ENCODE data around the gene KAZN. TPM values are rescaled to one million over a fixed set of nuclear protein-coding genes. Genes with fewer than 3 reads are reported as not detected.

Gene KAZN
- total and polyA plus RNA-seq, 2 of the 8 experiments (the other 6 are each of a cell fraction or from before 2014, with no cell fraction given): 3.7 to 11.8 TPM

DNA sequence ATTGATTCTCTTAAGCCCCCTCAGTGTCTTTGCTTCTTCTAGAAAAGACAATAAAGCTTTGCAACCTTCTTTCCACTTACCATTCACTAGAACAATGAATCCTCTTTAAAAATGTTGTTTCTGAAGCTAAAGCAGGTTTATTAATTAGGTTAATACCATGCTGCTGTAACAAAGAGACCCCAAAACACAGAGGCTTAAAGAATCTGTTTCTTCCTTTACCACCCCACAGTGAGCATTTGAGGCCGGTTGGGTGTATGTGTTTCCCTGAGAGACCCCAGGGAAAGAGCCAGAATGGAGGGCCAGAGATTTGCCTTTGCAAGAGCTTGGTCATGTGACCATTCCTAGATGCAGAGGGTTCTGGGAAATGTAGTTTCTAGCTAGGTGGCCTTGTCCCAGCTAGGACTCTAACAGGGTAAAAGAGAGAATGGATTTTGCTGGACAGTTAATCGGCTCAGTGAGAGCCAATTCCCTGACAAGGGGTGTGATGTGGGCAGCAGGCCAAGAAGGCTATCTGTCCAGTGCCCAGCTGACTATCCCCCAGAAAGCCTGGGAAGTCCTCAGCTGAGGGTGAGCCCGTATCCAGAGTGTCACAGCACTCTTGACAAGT lies 363.3 kb downstream of the KAZN start (continued):
- TF ChIP-seq, protein P1, sequence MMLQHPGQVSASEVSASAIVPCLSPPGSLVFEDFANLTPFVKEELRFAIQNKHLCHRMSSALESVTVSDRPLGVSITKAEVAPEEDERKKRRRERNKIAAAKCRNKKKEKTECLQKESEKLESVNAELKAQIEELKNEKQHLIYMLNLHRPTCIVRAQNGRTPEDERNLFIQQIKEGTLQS (IDR thresholded peaks at IDR 0.05; ENCODE audit: insufficient read depth, low read depth, low read length): 0 out of 2 replicates have a peak, but pooled peaks have one; percentile 46
- no peak for TF ChIP-seq GABPA (IDR thresholded peaks at IDR 0.05; ENCODE audit: borderline replicate concordance, insufficient read depth, low read length)
